HG02571 (cell line): ENCODE data around the gene LRRC59.
"Not testable (repeated sequence)": the region's sequence is repeated elsewhere in the genome, so short reads cannot be mapped to it uniquely, and the experiment has no call there.

Source experiments
- ATAC-seq: cut with Tn5 transposase; IDR thresholded peaks from one replicate; pipeline ENCODE4 v1.9.1; 2021; ENCODE audit warnings: mild to moderate bottlenecking, moderate library complexity; ENCODE audit not compliant: unreplicated experiment

Gene LRRC59

DNA sequence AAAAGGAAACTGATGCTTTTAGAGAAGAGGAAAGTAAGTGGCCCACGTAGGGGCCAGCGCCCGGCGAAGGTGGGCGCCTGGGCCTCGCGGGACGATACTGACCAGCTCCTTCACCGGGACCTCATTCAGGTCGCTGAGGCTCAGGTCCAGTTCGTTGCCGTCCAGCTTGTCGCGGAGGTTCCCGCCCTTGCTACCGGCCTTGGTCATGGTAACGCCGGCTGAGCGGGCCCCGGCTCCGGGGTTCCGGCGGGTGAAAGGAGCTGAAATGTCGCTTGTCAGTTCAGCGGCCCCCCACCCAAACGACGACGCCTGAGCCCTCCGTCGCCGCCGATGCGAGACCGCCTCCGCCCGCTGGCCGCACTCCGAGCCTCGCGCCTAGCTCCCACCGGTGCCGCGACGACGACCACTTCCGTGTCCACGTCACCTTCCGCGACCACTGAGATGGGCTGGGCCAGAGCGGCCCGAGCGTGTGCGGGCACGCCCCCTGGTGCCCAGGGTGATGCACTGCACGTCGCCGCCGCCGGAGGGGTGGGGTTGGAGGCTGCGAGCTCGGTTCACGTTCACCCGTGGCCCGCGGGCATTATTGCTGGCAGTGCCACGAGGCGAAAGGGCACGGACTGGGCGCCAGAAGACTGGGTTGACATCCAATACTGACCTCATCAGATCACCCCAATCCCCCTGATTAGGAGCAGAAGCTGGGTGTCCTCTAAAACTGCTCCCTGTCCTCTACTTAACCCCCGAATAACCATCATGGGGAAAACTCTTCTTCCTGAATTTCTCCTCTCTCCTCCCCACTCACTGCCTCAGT, at the start of gene LRRC59:
Gene LRRC59, minus strand, starts transcription at position 413 of the 808 bp plus-strand sequence. Its CDS starts 206 bp downstream, at position 207.
- ATAC-seq, result peak; percentile 94

DNA sequence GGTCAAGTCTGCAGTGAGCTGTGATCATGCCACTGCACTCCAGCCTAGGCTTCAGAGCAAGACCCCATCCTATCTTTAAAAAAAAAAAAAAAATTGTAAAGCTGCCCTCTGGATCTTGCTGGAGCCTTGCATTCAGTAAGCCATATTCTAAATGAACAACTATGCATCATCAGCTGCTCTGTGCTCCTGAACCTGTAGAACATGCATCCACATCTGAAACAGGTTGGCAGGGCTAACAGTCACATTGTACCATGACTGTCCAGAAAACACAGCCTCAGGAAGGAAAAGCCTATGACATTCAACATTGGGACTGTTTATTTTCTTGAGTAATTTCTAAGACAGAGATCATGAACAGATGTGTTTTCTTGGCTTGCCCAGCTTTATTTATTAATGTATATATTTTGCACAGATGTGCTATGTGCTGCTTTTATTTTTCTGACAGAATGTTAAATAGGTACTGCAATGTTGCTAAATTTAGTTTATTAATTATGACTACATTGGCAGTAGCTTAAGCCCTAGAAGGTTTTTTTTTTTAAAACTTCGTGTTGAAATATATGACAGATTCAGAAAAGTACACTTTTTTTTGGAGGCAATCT, 48.5 kb upstream of the LRRC59 start:
- ATAC-seq, result no peak

DNA sequence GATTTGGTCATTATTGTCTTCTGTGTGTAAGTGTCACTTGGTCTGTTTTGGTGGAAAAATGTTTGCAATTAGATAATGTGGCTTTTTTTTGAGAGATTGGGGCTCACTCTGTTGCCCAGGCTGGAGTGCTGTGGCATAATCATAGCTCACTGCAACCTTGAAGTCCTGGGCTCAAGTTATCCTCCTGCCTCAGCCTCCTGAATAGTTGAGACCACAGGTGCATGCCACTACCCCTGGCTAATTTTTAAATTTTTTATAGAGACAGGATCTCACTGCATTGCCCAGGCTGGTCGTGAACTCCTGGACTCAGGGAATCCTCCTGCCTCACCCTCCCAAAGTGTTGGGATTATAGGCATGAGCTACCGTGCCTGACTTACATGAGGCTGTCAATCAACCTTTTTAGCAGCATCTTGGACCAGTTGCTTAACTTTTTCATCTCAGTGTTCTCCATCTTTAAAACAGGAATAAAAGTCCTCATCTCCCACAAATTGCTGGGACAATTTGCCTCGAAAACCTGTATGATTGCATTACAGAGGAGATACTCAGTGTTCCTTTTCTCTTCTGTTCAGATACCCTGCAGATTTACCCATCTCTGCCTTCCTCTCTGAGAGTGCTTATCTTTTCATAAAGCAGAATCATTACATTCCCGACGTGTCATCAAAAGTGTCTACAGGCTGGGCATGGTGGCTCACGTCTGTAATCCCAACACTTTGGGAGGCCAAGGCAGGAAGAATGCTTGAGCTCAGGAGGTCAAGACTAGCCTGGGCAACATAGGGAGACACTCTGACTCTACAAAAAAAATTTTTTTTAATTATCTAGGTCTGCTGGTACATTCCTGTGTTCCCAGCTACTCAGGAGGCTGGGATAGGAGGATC, 47.8 kb upstream of the LRRC59 start:
- ATAC-seq, result no peak

DNA sequence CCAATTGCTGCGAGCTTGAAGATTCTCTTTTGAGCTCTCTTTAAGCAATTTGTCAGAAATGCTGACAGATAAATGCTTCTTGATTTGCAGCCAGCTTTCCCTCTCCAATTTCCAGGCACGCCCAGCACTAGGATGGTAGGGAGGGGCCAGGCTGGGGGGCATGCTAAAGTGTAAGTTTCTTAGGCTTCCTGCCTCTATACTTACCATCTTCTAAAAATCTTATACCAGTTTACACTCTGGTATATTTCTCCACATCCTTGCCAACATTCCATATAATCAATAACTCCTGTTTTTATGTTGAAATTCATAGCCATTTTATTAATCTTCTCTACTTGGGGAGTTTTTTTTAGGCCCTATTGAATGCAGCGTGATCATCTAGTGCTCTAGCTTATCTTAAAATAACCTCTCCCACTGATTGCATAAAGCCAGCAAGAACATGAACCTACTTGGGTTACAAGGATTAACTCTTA, 46.2 kb upstream of the LRRC59 start:
- no peak for ATAC-seq

DNA sequence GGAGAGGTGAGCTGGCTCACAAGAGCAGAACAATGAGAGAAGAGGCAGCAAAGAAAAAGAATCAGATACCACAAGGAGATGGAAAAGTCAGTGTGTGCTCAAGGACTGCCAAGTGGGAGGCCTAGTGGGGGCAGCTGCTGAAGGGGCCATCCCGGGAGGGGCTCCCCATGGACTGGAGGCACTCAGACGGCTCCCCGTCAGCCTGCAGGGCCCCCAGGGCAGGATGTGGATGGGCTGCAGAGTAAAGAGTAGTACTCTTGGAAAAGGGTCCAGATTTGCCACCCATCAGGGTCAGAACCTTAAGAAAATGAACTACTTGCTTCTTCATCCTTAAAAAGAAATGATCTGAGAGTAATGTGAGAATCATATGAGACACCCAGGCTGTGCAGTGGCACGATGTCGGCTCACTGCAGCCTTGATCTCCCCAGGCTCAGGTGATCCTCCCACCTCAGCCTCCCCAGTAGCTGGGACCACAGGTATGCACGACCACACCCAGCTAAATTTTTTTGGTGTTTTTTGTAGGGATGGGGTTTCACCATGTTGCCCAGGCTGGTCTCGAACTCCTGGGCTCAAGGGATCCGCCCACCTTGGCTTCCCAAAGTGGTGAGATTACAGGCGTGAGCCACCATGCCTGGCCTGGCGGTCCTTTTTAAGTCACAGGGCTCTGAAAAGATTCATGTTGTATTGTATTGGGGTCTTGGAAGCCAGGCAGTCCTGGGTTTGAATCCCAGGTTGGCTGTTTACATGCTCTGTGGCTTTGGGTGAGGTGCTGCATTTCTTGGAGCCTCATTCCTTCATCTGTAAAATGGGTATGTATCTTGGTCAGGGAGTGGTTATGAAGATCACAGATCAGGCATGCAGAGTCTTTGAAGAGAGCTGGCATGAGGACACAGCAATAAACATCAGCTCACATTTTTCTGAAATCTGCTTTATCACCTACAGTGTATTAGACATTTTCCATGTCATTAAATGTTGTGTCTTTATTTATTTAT, 43.8 kb upstream of the LRRC59 start:
- ATAC-seq, result no peak

DNA sequence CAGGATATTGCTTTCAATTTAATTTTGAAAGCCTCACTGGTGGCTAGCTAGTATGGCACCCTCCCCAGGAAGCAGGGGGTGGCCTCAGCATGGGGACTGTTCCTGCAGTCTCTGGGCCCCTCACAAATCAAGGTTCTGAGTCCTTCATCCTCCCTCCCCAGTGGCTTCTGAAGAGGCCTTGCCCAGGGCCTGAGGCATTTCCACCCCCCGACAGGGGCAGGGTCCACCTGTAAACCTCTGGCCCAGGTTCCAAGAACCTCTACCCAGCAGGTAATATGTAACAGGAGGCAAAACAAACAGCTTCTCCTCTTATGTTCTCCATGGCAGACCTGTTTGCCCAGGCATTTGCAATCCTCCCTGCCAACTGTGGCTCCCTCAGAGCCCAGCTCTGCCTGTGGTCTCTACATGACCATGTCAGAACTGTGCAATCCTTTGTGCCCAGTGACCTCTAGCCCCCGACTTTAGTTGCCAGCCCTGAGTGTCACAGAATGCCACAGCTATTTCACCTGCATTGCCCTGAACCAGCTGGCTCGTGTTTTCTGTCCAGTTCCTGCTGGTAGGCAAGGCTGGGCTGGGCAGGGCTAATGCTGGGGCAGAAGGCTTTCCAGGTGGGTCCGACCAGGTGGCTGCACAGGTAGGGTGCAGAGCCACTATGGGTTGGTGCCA, 43.0 kb upstream of the LRRC59 start:
- no peak for ATAC-seq

DNA sequence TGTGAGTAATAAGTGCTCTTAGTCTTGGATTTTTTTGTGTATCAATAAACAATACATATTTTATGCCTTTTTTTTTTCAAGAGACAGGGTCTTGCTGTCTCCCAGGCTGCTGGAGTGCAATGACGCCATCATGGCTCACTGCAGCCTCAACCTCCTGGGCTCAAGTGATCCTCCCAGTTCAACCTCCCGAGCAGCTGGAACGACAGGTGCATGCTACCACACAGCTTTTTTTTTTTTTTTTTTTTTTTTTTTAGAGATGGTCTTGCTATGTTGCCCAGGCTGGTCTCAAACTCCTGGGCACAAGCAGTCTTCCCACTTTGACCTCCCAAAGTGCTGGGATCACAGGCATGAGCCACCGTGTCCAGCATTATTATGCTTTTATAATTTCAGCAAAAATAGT, 41.7 kb upstream of the LRRC59 start:
- no peak for ATAC-seq

DNA sequence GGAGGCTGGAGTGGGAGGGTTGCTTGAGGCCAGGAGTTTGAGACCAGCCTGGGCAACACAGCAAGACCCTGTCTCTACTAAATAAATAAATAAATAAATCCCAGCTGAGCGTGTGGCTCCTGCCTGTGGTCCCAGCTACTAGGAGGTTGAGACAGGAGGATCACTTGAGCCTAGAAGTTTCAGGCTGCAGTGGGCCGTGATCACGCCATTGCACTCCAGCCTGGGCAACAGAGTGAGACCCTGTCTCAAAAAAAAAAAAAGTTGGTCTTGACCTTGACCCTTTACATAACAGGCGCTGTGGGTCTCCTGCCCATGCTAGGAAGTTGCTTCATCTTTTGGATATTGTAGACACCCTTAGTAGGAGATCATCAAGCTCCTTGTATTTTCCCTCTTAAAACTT, 40.1 kb upstream of the LRRC59 start:
- no peak for ATAC-seq

DNA sequence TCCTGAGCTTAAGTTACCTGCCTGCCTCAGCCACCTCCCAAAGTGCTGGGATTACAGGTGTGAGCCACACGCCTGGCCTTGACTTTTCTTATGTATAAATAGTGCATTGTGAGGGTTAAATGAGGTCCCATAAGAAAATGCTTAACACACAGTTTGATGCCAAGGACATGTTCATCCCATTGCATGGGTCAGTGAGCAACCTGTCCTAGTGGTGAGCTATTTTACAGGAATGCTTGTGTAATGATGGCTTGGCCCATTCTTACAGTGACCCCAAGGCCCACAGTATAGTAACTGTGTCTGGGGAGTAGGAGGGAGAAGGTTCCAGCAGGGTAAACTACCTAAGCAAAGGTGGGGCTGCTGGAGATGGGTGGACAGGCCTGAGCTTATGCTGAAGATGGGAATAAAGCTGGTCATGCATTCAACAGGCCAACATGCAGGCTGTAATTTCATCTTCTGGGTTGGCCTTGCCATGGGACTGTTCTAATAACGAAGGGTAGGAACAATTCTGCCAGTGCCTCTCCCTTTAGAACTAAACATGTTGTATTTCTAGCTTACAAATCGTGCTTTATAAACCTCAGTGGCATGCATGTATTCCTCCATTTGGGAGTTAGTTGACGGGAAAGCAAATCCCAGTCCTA, 34.9 kb upstream of the LRRC59 start:
- ATAC-seq, result no peak

DNA sequence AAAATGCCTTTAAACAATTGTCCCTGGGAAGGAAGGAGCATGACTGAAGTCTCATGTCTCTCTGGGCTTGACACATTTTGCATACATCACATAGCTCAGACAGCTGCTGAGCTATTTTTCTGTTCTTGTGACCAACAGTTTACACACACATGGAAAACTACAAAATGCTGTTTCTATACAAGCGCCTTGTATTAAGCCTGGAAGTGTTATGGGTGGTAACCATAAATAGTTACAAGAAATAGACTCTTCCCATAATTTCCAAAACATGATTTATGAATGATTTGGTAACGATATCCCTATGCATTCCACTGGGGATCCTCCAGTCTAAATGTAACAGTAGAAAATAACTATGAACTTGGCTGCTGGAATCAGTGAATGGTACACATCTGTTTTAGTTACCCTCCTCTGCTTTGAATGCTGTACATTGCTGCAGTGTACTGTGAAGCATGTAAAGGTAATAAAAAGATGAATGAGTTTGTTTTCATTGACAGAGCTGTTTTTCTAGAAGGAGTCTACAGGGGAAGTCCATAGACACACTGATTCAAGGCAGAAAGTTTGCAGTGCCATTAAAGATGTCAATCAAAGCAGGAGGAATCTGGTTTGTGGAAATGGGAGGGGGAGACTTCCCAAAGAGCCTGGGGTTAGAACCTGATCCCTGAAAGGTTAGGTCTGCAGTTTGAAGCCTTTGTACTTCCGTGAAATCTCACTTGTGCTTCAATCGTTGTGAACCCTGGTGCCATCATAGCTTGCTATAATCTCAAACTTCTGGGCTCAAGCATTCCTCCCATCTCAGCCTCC, 33.7 kb upstream of the LRRC59 start:
- ATAC-seq, result no peak

DNA sequence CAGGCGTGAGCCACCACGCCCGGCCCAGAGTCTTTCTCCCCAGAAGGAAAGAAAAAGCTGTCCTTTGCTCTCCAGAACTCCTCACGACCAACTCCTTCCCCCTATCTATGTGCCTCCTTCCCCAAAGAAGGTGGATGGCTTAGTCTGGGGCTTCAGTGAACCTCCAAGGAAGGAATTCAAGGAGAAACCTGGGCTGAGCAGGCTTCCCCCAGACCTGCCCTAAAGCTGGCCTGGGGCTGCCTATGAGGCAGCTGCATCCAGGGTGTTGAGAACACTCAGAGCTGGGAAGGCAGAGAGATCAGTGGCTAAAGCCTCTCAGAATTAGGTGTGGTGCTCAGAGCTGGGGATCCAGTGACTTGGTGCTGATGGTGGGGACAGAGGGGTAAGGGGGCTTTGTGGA, 32.5 kb upstream of the LRRC59 start:
- ATAC-seq, result no peak

DNA sequence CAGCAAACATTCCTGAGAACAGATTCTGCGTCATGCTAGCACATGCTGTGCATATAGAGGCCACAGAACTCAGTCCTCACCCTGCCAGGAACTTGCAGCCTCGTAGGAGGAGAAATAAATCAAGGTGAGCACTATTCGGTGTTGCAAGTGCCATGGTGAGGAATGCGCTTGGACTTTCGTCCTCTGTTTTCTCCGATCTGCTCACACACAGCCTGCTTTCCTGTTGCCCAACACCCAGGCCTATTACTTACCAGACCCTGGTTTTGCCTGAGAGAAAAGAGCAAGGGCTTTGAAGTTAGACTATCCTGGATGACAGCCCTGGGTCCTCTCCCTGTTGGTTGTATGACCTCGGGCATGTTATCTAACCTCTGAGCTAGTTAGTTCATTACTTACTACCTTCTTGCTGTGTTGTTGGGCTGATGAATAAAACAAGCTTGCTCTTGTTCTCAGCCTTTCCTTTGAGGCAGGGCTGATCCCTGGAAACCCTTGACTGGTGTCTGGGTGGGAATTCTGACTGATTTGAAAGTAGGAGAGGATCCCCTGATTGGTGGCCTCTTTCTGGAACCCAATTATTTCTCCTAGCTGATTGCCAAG, 31.6 kb upstream of the LRRC59 start:
- no peak for ATAC-seq

DNA sequence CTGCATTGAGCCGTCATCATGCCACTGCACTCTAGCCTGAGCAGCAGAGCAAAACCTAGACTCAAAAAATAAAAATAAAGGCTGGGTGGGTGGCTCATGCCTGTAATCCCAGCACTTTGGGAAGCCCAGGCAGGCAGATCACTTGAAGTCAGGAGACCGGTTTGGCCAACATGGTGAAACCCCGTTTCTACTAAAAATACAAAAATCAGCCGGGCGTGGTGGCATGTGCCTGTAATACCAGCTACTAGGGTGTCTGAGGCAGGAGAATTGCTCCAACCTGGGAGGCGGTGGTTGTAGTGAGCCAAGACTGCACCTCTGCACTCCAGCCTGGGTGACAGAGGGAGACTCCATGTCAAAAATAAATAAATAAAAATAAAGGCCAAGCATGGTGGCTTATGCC, 30.8 kb upstream of the LRRC59 start:
- not testable (repeated sequence) for ATAC-seq

DNA sequence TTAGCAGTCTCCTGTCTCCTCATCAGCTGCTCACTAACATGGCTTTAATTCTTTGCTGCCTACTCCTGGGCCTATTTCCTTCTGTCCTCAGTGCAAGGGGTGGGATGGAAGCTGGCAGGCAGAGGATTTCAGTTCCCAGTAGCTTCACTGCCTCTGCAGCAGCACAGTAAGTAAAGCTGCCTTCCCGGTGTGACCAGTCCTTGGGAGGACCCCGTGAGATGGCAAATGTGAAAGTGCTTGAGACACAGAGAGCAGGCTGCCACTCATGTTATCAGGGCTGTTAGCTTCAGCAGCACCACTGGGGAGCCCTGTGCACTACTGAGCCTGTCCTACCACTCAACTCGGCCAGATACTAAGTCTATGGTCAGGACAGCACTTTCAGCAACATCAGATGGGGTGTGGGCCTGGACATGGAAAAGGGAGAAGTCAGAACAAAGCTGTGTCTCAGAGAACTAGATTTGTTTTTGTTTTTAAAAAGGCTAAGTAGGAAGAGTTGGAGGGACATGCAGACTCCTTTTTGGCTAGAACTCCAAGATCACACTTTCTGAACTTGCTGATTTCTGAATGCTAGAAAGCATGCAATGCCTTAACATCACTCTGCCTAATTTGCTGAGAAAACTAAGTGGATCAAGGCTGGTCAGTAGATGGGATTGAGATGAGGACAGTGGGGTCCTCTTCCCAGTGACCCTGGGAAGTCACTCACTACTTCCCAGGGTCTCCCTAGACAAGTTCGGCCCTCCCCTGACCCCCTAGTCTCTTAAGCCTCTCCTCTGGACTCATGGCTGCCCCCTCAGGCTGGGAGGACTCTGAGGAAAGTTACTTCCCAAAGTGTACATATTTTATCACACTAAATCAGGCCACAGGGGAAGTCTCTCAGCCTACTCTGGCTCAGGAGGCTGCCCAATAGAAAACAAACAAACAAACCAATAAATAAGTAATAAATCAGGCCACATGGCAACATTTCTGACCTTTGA, 29.8 kb upstream of the LRRC59 start:
- no peak for ATAC-seq

DNA sequence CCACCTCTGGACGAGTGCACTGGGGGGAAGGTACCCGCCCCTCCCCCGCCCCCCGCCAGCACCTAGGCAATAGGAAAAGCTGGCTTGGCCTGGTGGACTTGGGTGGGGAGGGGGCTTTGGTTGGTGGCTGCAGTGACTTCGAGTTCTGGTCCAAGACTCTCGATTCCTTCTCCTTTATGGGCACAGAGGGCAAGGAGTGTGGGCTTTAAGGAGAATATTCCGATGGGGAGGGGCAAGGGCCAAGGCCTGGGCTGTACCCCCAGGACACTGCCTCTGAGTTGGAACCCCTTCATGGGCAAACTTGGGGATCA, 29.1 kb upstream of the LRRC59 start:
- ATAC-seq, result no peak

DNA sequence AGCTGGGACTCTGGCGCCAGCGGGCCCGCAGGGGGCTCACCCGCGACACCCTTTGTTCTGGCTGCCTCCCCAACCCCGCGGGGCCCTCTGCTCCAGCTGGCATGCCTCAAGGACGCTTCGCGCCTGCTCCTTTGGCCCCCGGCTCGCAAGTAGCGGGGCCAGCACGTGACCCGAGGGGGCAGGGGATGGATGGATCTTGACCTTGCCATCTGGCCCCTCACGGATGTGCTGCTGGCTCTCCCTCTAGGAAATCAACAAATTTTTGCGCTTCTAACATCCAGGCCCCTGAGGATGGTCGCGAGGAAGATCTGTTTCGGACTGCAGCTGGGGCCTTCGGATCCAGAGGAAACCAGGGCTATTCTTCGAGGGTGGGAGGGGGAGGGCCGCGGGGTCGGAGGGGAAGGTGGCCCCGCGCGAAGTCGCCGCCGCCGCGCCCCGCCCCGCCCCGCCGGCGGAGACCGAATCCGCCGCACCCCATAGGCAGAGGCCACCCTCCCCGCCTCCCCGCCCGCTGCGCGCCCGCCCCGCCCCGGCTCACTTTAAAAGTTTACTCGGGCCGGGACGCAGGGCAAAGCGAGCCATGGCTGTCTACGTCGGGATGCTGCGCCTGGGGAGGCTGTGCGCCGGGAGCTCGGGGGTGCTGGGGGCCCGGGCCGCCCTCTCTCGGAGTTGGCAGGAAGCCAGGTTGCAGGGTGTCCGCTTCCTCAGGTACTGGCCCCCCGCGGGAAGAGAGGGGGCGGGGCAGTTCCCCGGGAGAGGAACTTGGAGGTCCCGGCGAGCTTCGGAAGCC, 28.6 kb upstream of the LRRC59 start, which contains the start of gene ACSF2:
Gene ACSF2, plus strand, starts transcription at position 537 of the 790 bp plus-strand sequence. Its CDS starts 44 bp downstream, at position 581.
- ATAC-seq, result peak; percentile 57
